GM18505 (cell line): Measurements from ENCODE around the gene BCL6.

Source experiments
- ATAC-seq: cut with Tn5 transposase; IDR thresholded peaks from one replicate; pipeline ENCODE4 v1.9.1; 2021; ENCODE audit not compliant: unreplicated experiment
- POLR2A ChIP-seq: IDR thresholded peaks from 4 replicates; pipeline ENCODE4 v1.6.1; 2011; ENCODE audit warnings: borderline replicate concordance; ENCODE audit not compliant: insufficient read depth, insufficient read length; ENCODE audit errors: extremely low read depth

BCL6 gene

DNA sequence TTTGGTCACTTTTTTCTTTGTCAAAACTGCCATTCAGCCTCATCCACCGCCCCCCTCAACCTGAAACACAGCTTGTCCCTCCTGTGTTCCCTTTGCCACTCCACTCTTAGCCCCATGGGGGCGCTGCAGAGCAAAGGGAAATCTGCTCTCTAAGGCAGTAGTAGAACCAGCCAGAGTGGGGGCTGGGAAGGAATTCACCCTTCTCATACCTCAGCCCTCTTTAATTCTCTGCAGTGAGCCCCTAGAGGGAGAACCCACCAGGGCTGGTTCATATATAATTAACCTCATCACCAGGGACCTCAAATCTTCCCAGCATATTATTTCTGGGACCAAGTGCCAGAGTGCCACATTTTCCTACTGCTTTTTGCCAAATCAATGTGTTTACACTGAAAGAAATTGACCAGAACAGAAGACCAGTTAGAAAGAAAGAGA lies 2.8 kb upstream of the BCL6 start:
- no peak for ATAC-seq
- TF ChIP-seq POLR2A, result no peak

DNA sequence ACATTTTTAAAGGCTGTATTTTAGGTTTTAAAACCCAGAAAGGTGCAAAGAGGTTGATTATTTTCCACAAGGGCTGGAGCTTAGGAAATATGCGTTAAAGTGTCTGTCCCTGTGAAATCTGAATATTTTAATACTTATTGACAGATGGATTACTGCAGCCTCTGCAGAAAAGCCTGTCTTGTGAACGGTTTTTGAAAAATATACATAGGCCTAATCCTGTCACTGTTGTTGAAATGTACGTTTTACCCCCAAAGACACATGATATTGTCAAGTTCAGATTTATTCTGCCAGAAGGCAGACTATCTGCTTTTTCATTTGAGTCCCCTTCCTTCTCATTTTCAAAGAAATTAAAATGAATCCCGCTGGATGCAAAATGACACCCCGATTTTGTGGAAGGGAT lies 2.2 kb upstream of the BCL6 start:
- ATAC-seq, result no peak
- no peak for TF ChIP-seq POLR2A

DNA sequence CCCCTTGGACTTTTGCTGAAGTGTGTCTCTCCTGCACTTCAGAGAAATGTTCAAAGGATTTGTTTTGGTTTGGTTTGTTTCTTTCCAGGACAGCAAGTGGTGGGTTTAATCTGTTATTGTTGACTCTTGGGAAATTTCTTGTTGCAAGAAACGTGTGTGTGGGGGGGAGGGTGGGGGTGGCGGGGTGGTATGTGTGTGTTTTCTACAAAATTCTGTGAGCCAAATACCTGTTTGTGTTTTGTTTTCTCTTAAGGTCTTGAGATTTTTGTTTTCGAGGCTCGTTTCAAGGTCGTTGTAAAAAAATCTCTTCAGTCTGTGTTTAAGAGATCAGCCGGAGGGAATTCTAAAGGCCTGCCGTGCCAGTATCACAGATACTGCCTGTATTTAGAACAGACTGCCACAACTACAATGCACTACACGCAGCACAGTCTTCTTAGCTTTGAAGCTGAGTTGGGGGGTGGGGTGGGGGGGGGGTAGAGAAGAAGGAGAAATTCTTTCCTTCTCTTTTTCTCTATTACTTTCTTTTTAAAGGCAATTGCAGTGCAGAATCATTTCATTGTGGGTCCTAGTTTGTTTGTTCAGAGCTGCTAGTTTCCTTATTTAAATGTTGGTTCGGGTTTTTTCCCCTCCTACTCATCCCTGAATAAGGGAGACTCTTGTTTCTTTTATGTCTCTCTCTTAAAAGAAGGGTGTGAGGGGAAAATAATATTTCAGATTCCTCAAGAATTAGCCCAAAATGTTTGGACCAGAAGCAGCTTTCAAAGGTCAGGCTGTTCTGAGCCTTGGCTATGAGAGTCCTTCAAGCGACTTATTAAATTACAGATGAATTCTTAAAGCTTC lies 1.4 kb upstream of the BCL6 start:
- no peak for ATAC-seq
- no peak for TF ChIP-seq POLR2A

DNA sequence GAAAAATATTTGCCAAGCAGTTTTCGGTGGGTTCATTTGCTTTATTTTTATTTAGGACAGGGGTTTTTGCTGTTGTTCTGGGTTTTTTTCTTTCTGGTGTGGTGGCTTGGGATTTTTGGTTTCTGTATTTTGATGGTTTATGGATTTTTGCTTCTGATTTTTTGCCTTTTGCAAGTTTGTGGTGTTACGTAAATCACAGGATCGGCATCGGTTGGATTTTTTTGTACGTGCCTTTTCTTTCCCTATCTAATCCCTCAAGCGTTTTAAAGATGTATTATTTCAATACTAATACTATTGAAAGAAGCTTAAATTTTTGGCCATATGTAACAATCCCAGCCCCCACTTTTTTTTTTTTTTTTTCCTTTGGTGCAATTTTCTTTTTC lies 782 bp upstream of the BCL6 start:
- no peak for ATAC-seq
- no peak for TF ChIP-seq POLR2A

DNA sequence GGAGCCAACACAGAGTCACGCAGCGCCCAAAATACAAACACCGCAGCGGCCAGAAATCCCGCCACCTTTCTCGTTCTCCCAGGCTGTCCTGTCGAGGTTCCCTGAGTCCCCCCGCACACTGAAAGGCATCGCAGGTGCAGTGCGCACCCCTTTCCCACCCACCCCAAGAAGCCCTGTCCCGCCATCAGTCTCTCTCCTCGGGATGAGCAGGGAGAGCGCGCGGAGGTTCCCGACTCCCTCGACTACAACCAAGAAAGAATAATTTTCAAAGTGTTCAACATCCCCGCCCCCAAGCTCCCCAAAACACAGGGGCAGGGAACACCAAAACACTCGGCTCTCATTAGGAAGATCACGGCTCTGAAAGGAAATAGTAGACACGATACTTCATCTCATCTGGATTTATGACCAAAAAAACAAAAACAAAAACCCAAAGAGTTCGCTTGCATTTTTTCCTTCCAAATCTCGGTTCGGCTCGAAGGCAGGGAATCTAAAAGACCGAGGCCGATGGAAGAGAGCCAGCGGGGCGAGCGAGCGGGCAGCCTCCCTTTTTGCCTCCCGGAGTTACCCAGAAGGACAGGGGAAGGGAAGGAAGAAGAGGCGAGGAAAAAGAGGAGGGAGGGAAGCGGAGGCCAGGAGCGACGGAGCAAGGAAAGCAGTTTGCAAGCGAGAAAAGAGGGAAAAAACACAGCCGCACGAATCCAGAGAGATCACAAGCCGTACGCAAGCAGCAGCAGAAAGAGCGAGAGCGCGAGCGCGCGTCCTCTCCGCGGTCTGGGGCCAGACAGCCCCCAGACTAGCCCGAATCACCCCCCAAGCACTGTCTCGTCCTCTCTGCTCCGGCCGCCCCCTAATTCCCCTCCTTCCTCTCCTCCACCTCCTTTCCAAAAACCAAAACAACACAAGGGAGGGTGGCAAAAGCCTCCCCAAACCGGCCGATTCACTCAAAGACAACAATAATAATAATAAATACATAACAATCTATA lies 808 bp downstream of the BCL6 start:
- TF ChIP-seq POLR2A, result no peak
- no peak for ATAC-seq

DNA sequence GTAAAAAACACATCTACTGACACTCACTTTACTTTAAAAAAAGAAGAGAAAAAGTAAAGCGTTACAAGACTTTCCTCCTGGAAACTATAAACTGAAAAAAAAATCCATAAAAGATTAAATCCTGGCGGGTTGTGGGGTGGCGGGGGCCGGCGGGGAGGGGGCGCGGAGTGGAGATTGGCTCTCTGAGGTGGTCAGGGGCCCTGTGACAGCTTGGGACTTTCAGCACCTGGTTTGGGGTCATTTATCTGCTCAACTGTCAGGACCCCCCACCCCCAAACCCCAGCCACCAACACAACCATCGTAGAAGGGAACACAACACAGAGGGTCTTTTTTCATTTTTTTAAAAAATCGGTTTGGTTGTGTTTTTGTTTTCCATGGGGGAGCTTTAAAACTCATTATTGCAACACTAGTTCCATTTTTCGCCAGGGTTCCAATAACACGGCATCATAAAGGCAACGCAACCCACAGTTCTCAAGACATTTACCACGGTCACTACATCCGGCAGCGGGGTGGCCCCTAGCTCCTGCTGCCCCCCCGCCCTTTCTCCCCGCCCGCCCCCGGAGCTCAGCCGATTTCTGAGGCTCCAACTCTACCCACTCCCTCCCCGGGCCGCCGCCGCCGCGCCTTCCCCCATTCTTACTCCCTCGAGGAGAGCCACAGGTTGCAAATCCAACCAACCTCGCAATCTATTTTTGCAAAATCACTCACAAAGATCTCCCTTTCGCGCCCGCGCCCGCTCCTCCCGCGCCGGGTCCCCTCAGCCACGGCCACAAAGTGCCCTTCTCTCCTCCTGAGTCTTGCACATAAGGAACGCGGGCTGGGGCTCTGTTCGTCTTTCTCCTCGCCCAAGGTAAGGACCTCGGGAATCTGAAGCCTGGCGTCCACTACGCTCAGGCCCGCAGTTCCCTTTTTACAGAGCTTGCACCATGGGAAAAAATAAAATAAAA lies 1.8 kb downstream of the BCL6 start:
- TF ChIP-seq POLR2A, result no peak
- ATAC-seq, result no peak

DNA sequence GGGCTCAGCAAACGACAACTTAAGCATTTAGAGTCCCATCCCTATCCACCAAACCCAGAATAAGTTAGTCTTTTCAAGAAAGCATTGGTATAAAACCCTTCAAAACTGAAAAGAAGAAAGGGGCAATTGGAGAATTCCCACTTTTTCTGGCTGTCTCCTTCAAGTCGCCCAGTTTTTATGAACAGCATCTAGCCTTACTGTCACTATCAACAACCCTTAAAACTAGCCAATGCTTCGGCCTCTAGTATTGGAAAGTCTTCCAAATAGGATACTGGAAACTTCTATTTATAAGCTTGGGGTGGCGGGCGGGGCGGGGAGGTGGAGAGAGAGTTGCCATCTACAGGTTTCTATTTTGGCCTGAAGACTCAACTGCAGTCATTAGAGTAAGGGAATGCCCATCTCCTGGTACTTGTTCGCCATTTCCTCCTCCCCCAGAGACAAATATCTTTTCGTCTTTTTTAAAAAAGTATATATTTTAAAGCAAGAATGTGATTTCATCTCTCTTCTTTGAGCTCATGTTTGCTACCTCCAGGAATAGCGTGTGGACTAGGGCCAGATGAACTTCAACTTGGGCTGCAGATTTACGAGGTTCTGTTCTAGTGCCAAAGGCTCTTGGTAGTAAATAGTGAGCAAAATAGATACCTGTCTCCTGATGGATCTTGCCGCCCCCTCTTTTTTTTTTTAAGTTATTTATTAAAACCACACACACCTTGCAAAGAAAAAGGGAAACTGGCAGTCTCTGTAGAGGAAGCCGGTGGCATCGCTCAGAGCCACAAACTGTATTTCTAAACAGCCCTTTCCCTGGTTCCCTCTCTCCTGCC lies 2.7 kb downstream of the BCL6 start:
- no peak for ATAC-seq

DNA sequence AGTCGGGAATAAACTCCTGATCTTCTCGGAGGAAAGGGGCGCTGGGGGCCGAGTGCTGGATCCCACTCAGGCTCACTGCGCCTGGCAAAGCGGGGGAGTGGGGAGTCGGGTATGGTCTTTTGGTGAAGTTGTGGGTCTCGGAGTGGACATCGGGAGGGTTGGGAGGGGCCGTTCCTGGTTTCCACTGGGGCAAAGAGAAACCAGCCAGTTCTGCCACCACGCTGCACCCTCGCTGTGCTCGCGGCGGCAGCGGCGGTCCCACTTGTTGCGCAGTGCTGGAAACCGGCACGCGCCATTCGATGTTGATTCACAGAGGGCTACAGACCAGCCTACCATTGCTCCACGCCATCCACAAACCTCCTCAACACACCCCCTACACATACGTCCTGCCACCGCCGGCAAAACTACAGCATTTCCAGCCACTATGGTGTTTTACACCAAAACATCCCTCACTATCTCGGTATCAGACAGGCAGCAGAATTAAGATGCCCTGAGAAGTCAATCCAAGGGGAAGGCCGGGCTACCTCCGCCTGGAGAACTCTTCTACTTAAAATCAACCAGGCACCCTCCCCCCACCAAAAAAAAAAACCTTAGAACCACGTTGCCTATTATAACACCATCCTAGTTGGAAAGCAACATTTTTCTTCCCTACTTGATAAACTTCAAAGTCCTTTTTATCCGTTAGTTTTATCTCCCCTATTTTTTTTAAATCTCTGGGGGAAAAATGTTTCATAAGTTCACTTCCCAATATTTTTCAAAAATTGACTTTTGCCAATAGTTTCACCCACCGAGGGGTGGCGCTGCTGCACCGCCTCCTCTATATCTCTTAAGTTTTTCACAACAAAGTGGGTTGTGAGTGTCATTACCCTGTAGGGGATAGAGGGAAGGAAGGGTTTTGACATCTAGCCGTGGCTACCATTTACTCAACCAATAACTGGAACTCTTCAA lies 3.6 kb downstream of the BCL6 start:
- no peak for ATAC-seq
- no peak for TF ChIP-seq POLR2A

More for the DNA sequence above, 2.7 kb downstream of the BCL6 start:
- no peak for TF ChIP-seq POLR2A

DNA sequence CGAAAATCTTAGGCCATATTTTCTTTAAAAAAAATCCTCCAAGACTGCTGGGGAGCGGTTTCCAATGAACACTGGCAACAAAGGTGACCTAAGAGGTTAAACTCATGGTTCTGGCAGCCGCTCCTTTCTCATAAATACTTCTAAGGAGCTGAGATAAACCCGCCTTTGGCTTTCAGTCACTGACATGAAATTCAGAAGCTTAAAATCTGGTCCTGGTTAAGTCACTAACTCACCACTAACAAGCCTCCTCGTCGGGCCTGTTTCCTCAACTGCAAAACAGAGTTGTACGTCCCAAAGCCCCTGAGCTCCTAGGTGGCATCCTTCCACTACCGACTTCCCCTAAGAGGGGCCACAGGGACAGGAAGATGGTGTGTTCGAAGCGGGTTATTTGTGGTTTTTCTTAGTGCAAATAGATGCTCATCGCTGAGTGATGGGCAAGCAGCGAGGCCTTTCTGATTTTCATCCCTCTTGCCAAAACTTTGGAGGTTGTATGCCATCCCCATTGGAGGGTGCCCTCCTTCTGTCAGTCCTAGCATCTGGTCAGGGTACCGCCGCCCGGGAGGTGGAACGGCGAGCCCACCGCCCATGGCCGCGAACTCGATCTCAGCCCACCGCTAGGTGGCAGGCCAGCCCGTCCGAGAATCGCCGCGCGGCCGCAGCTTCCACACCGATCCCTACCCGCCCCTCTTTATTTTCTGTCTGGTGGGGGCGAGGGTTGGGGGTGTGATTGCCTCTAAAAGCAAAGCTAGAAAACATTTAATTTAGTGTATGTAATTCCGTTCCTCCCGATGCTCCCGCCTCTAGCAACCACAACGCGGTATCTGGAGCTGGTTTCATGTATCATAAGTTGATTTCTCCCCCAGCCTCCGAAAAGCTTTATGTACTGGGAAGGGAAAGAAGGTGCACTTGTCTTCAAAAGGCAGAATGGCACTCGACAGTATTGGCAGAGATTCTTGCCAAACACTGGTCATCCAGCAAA lies 4.6 kb downstream of the BCL6 start:
- TF ChIP-seq POLR2A, result no peak
- no peak for ATAC-seq
